ENCODE measurements around the gene LAMA3. TPM values are rescaled to one million over a fixed set of nuclear protein-coding genes. Genes with fewer than 3 reads are reported as not detected.

Gene LAMA3, protein sequence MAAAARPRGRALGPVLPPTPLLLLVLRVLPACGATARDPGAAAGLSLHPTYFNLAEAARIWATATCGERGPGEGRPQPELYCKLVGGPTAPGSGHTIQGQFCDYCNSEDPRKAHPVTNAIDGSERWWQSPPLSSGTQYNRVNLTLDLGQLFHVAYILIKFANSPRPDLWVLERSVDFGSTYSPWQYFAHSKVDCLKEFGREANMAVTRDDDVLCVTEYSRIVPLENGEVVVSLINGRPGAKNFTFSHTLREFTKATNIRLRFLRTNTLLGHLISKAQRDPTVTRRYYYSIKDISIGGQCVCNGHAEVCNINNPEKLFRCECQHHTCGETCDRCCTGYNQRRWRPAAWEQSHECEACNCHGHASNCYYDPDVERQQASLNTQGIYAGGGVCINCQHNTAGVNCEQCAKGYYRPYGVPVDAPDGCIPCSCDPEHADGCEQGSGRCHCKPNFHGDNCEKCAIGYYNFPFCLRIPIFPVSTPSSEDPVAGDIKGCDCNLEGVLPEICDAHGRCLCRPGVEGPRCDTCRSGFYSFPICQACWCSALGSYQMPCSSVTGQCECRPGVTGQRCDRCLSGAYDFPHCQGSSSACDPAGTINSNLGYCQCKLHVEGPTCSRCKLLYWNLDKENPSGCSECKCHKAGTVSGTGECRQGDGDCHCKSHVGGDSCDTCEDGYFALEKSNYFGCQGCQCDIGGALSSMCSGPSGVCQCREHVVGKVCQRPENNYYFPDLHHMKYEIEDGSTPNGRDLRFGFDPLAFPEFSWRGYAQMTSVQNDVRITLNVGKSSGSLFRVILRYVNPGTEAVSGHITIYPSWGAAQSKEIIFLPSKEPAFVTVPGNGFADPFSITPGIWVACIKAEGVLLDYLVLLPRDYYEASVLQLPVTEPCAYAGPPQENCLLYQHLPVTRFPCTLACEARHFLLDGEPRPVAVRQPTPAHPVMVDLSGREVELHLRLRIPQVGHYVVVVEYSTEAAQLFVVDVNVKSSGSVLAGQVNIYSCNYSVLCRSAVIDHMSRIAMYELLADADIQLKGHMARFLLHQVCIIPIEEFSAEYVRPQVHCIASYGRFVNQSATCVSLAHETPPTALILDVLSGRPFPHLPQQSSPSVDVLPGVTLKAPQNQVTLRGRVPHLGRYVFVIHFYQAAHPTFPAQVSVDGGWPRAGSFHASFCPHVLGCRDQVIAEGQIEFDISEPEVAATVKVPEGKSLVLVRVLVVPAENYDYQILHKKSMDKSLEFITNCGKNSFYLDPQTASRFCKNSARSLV (N-terminal part only)
- 10 to 100 TPM; 30.1 to 34.2 TPM for total RNA-seq

DNA sequence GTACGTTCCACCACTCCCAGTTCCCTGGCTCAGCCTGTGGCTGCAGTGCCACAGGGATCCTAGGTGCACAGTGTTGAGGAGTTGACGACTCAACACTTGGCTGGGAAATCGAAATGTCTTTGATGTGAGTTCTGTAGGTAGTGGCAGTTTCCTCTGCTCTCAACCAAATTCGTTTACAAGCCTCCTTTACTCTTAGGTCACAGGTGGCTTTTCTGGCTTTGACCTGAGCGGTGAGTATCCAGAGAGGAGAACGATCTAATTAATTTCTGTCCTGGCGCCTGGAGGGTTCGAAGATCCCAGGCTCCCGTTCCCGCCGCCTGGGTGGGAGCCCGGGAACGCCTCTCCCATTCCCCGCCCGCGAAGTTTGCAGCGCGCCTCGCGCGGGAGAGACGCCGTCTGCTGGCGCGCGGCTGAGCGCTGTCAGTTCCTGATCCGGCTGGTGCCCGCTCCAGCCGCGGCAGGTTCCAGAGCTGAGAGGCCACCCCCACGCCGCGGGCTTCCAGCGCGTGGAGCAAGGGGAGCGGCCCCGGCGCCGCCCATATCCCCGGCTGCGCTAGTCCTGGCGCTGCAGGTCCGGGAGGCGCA, at the start of gene LAMA3:
TSS of gene LAMA3 (plus strand) at position 423 of the 585 bp plus-strand sequence. CDS start 231 bp downstream, outside the sequence.
- H3K27me3 ChIP-seq (replicated peaks; ENCODE audit: insufficient read depth): no peaks in the 10 kb centered on the region
- H3K9me3 ChIP-seq: no peaks in the 10 kb centered on the region
- H3K4me1 ChIP-seq (ENCODE audit: control insufficient read depth in 1 of 2, low read depth in 2 of 2): peaks cover 10 to 26% of the 10 kb centered on the region in 2 donors
- DNase-seq (ENCODE audit: low spot score) (no peak), ATAC-seq (ENCODE audit: insufficient number of reproducible peaks, low FRiP score, low read depth) (no peak)
- TF ChIP-seq, protein P1, sequence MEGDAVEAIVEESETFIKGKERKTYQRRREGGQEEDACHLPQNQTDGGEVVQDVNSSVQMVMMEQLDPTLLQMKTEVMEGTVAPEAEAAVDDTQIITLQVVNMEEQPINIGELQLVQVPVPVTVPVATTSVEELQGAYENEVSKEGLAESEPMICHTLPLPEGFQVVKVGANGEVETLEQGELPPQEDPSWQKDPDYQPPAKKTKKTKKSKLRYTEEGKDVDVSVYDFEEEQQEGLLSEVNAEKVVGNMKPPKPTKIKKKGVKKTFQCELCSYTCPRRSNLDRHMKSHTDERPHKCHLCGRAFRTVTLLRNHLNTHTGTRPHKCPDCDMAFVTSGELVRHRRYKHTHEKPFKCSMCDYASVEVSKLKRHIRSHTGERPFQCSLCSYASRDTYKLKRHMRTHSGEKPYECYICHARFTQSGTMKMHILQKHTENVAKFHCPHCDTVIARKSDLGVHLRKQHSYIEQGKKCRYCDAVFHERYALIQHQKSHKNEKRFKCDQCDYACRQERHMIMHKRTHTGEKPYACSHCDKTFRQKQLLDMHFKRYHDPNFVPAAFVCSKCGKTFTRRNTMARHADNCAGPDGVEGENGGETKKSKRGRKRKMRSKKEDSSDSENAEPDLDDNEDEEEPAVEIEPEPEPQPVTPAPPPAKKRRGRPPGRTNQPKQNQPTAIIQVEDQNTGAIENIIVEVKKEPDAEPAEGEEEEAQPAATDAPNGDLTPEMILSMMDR (IDR thresholded peaks at IDR 0.05): peak; percentile 18
- no peaks in the 10 kb centered on the region for H3K36me3 ChIP-seq
- peak within 1 kb of the TSS; percentile 84 for H3K4me3 ChIP-seq
- H3K27ac ChIP-seq: no peak within 1 kb of the TSS

- Histone ChIP-seq H3K27me3 (replicated peaks; ENCODE audit: insufficient read depth) (no peaks in the 10 kb centered on the region), H3K9me3 (no peaks in the 10 kb centered on the region), H3K4me3 (no peak overlapping the region), H3K4me1 (ENCODE audit: control insufficient read depth in 1 of 2, low read depth in 2 of 2) (no peaks in the 10 kb centered on the region), H3K27ac (no peak overlapping the region), H3K36me3 (no peaks in the 10 kb centered on the region)
- TF ChIP-seq, protein P1 (IDR thresholded peaks at IDR 0.05): no peak
- ATAC-seq (ENCODE audit: insufficient number of reproducible peaks, low FRiP score, low read depth) (no peak), DNase-seq (ENCODE audit: low spot score) (no peak)
Observed at GRCh38 chr18:23640052-23640451, 49.2 kb upstream of the LAMA3 start.

- H3K27me3 ChIP-seq (replicated peaks; ENCODE audit: insufficient read depth): no peaks in the 10 kb centered on the region
- ATAC-seq (ENCODE audit: insufficient number of reproducible peaks, low FRiP score, low read depth) (no peak), DNase-seq (ENCODE audit: low spot score) (no peak)
Observed at GRCh38 chr18:23641143-23641720, 48.0 kb upstream of the LAMA3 start.

DNA sequence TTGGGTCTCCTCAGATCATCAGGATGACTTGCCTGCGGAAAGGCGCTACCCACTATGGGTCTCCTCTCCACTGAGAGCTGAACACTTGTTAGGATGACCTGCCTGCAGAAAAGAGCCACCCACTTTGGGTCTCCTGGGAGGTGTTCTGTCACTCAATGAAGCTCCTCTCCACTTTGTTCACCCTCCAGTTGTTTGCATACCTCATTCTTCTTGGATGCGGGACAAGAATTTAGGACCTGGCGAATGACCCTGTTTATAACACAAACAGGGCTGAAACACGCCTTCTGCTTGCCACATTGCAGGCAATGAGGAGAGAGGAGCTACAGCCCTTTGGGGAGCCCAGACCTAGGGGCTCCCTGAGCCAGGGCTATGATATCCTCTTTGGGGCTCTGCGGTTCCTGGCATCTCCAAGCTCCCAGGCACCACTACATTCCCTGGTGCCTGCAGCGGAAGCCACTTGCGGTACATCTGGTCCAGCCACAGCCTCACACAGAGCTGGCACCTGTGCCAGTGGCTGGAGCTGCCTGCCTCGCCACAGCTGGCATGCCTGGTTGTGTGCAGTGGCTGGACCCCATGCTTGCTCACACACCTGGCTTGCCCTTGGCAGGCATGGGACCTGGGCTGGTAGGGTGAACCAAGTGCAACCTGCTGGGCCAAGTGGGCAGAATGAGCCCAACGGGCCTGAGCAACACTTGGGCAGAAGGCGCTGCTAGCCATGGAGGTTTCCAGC, 47.2 kb upstream of the LAMA3 start:
- ATAC-seq (ENCODE audit: insufficient number of reproducible peaks, low FRiP score, low read depth) (no peak), DNase-seq (ENCODE audit: low spot score) (no peak)
- no peak overlapping the region for H3K27ac ChIP-seq
- H3K4me1 ChIP-seq (ENCODE audit: control insufficient read depth in 1 of 2, low read depth in 2 of 2): no peaks in the 10 kb centered on the region
- H3K4me3 ChIP-seq: no peak overlapping the region
- H3K36me3 ChIP-seq: no peaks in the 10 kb centered on the region
- no peaks in the 10 kb centered on the region for H3K9me3 ChIP-seq
- TF ChIP-seq, protein P1 (IDR thresholded peaks at IDR 0.05): no peak
- no peaks in the 10 kb centered on the region for H3K27me3 ChIP-seq (replicated peaks; ENCODE audit: insufficient read depth)

More at GRCh38 chr18:23641143-23641720, 48.0 kb upstream of the LAMA3 start:
- TF ChIP-seq, protein P1 (IDR thresholded peaks at IDR 0.05): no peak
- H3K9me3 ChIP-seq: no peaks in the 10 kb centered on the region
- H3K27ac ChIP-seq: no peak overlapping the region
- no peak overlapping the region for H3K4me3 ChIP-seq
- H3K4me1 ChIP-seq (ENCODE audit: control insufficient read depth in 1 of 2, low read depth in 2 of 2): no peaks in the 10 kb centered on the region
- H3K36me3 ChIP-seq: no peaks in the 10 kb centered on the region
